Measurements from ENCODE around the gene PSME3IP1. TPM values are rescaled to one million over a fixed set of nuclear protein-coding genes. Genes with fewer than 3 reads are reported as not detected.
"Not testable (repeated sequence)": the region's sequence is repeated elsewhere in the genome, so short reads cannot be mapped to it uniquely, and the experiment has no call there.

The PSME3IP1 gene
- total and polyA plus RNA-seq, 5 donors from 2014 or later: 68.1 to 140 (median 72.6) TPM

DNA sequence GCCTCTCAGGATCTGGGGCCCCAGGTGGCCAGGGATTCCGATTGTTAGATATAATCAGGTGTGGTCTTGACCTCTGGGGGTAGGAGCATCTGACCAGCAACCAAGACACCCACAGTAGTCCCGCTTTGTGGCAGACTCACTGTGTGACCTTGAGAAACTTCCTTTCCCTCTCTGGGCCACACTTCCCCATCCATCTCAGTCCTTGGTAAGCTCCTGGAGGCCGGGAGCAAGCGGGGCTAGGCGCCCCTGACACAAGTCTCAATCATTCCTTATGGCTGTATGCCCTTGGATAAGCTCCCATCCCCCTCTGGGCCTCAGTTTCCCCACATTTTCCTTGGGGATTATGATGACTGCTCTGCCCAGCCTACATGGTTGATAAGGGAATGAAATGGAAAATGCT is 72.2 kb downstream of the PSME3IP1 start:
- Mint-ChIP-seq H3K4me1 (peaks cover 0 to 3% (median under 1%) of the 10 kb centered on the region in 4 donors), H3K27ac (no peak overlapping the region), H3K4me3 (no peak overlapping the region), H3K27me3 (no peaks in the 10 kb centered on the region), H3K36me3 (peaks cover 3% of the 10 kb centered on the region), H3K9me3 (no peaks in the 10 kb centered on the region)
- Histone ChIP-seq H3K27ac (ENCODE audit: insufficient read depth, low read length, poor library complexity, severe bottlenecking) (no peak overlapping the region), H3K4me1 (ENCODE audit: control insufficient read depth, insufficient read depth, low read length, poor library complexity, severe bottlenecking) (no peaks in the 10 kb centered on the region), H3K9me3 (ENCODE audit: control insufficient read depth in 2 of 2, low read length in 2 of 2) (no peaks in the 10 kb centered on the region), H3K27me3 (ENCODE audit: control insufficient read depth, insufficient read depth, low read length) (no peaks in the 10 kb centered on the region), H3K36me3 (ENCODE audit: control insufficient read depth, insufficient read depth, low read length) (no peaks in the 10 kb centered on the region), H3K4me3 (ENCODE audit: low read depth, low read length) (no peak overlapping the region)
- ATAC-seq (ENCODE audit: low read depth in 2 of 2) (no peak), DNase-seq (no peak)

DNA sequence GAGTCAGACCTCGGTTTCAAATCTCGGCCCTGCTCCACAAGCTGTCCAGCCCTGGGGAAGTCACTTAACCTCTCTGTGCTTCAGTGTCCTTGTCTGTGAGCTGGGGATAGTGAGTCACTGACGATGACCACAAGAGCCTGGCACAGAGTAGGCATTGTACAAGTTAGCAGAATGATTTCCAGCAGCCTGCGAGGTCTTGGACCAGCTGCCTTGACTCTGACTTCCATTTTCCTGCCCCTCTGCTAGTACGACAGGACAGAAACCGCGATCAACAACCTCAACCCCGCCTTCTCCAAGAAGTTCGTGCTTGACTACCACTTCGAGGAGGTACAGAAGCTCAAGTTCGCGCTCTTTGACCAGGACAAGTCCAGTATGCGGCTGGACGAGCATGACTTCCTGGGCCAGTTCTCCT is 72.8 kb downstream of the PSME3IP1 start:
- Histone ChIP-seq H3K36me3 (ENCODE audit: control insufficient read depth, insufficient read depth, low read length) (no peaks in the 10 kb centered on the region), H3K27me3 (ENCODE audit: control insufficient read depth, insufficient read depth, low read length) (no peaks in the 10 kb centered on the region), H3K27ac (ENCODE audit: insufficient read depth, low read length, poor library complexity, severe bottlenecking) (no peak overlapping the region), H3K4me1 (ENCODE audit: control insufficient read depth, insufficient read depth, low read length, poor library complexity, severe bottlenecking) (no peaks in the 10 kb centered on the region), H3K9me3 (ENCODE audit: control insufficient read depth in 2 of 2, low read length in 2 of 2) (no peaks in the 10 kb centered on the region), H3K4me3 (ENCODE audit: low read depth, low read length) (no peak overlapping the region)
- H3K4me1 Mint-ChIP-seq: peaks cover 0 to 3% (median under 1%) of the 10 kb centered on the region in 4 donors
- ATAC-seq (ENCODE audit: low read depth in 2 of 2) (no peak), DNase-seq (no peak)
- peaks cover 3% of the 10 kb centered on the region for H3K36me3 Mint-ChIP-seq
- no peak overlapping the region for H3K27ac Mint-ChIP-seq
- no peak overlapping the region for H3K4me3 Mint-ChIP-seq
- no peaks in the 10 kb centered on the region for H3K27me3 Mint-ChIP-seq
- no peaks in the 10 kb centered on the region for H3K9me3 Mint-ChIP-seq

DNA sequence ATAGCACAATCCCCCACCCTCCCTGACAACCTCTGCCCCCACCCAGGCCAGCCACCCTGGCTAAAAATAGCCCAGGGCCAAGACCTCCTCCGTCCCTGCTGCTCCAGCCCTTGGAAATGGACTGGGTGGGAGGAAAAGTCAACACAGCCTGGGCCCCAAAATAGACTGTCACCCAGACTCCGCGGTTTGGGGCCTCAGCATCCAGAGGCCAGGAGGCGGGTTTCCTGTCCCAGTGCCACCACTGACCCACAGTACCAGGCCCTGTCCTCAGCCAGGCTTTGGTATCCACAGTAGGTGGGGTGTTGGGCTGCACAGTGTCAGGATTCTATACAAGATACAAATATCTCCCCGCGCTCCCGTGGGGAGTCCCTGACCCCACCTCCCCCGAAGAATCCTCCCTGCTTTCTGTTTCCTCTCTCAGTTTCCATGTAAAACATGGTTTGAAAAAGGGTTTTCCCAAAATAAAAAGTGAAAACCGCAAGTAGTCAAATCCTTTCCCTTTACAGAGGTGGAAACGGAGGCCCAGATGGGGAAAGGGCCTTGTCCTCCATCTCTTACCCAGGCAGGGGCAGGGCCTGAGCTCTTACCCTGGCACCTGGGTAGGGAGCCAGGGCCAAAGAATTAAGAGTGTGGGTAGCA is 73.3 kb downstream of the PSME3IP1 start:
- no peaks in the 10 kb centered on the region for H3K27me3 Mint-ChIP-seq
- peaks cover 0 to 3% (median 0%) of the 10 kb centered on the region in 4 donors for H3K4me1 Mint-ChIP-seq
- Histone ChIP-seq H3K27ac (ENCODE audit: insufficient read depth, low read length, poor library complexity, severe bottlenecking) (no peak overlapping the region), H3K4me1 (ENCODE audit: control insufficient read depth, insufficient read depth, low read length, poor library complexity, severe bottlenecking) (no peaks in the 10 kb centered on the region), H3K36me3 (ENCODE audit: control insufficient read depth, insufficient read depth, low read length) (no peaks in the 10 kb centered on the region), H3K4me3 (ENCODE audit: low read depth, low read length) (no peak overlapping the region), H3K27me3 (ENCODE audit: control insufficient read depth, insufficient read depth, low read length) (no peaks in the 10 kb centered on the region), H3K9me3 (ENCODE audit: control insufficient read depth in 2 of 2, low read length in 2 of 2) (no peaks in the 10 kb centered on the region)
- H3K36me3 Mint-ChIP-seq: peaks cover 3% of the 10 kb centered on the region
- DNase-seq: no peak
- H3K4me3 Mint-ChIP-seq: no peak overlapping the region
- no peaks in the 10 kb centered on the region for H3K9me3 Mint-ChIP-seq
- peak overlapping the region in 1 of 3 donors; percentile 15 for H3K27ac Mint-ChIP-seq
- ATAC-seq (ENCODE audit: low read depth in 2 of 2): no peak

DNA sequence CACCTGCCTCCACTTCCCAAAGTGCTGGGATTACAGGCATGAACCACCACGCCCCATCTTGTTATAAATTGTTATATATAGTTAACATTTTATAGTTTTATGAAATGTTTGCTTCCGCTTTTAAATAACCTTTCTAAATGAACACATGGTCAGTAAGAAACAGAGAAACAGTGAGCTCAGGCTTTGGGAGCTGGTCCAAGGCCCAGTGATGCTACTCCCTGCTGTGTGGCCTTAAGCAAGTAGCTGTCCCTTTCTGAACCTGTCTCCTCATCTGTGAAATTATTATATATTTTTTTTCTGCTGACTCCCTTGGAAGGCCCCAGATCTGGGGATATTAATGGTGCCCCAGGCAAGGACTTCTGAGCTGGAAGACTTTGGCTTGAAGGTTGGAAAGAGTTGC is 74.4 kb downstream of the PSME3IP1 start:
- Mint-ChIP-seq H3K36me3 (peaks cover 3% of the 10 kb centered on the region), H3K27ac (no peak overlapping the region), H3K27me3 (no peaks in the 10 kb centered on the region), H3K4me1 (peaks cover 0 to 3% (median under 1%) of the 10 kb centered on the region in 4 donors), H3K4me3 (no peak overlapping the region), H3K9me3 (no peaks in the 10 kb centered on the region)
- H3K27ac ChIP-seq (ENCODE audit: insufficient read depth, low read length, poor library complexity, severe bottlenecking): no peak overlapping the region
- H3K9me3 ChIP-seq (ENCODE audit: control insufficient read depth in 2 of 2, low read length in 2 of 2): no peaks in the 10 kb centered on the region
- H3K4me3 ChIP-seq (ENCODE audit: low read depth, low read length): no peak overlapping the region
- DNase-seq (no peak), ATAC-seq (ENCODE audit: low read depth in 2 of 2) (no peak)
- H3K36me3 ChIP-seq (ENCODE audit: control insufficient read depth, insufficient read depth, low read length): no peaks in the 10 kb centered on the region
- H3K4me1 ChIP-seq (ENCODE audit: control insufficient read depth, insufficient read depth, low read length, poor library complexity, severe bottlenecking): no peaks in the 10 kb centered on the region
- no peaks in the 10 kb centered on the region for H3K27me3 ChIP-seq (ENCODE audit: control insufficient read depth, insufficient read depth, low read length)

DNA sequence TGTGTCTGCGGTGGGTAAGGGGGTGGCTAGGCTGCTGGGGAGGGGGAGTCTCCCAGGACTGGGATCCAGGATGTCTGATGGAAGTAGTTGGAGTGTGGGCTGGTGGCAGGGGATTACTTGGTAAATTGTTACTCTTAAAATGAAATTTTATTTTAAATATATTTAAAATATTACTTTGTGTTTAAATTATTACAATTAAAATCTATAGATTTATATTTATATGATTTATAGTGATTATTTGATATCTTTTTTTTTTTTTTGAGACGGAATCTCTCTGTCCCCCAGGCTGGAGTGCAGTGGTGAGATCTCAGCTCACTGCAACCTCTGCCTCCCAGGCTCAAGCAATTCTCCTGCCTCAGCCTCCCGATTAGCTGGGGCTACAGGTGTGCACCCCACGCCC is 74.9 kb downstream of the PSME3IP1 start:
- no peak overlapping the region for H3K27ac Mint-ChIP-seq
- H3K36me3 Mint-ChIP-seq: peaks cover under 1% of the 10 kb centered on the region
- Histone ChIP-seq H3K27ac (ENCODE audit: insufficient read depth, low read length, poor library complexity, severe bottlenecking) (no peak overlapping the region), H3K36me3 (ENCODE audit: control insufficient read depth, insufficient read depth, low read length) (no peaks in the 10 kb centered on the region), H3K4me1 (ENCODE audit: control insufficient read depth, insufficient read depth, low read length, poor library complexity, severe bottlenecking) (no peaks in the 10 kb centered on the region), H3K9me3 (ENCODE audit: control insufficient read depth in 2 of 2, low read length in 2 of 2) (no peaks in the 10 kb centered on the region), H3K4me3 (ENCODE audit: low read depth, low read length) (no peak overlapping the region), H3K27me3 (ENCODE audit: control insufficient read depth, insufficient read depth, low read length) (no peaks in the 10 kb centered on the region)
- no peak for DNase-seq
- ATAC-seq (ENCODE audit: low read depth in 2 of 2): no peak
- peaks cover 0 to 3% (median 1%) of the 10 kb centered on the region in 4 donors for H3K4me1 Mint-ChIP-seq
- no peak overlapping the region for H3K4me3 Mint-ChIP-seq
- no peaks in the 10 kb centered on the region for H3K9me3 Mint-ChIP-seq
- no peaks in the 10 kb centered on the region for H3K27me3 Mint-ChIP-seq

DNA sequence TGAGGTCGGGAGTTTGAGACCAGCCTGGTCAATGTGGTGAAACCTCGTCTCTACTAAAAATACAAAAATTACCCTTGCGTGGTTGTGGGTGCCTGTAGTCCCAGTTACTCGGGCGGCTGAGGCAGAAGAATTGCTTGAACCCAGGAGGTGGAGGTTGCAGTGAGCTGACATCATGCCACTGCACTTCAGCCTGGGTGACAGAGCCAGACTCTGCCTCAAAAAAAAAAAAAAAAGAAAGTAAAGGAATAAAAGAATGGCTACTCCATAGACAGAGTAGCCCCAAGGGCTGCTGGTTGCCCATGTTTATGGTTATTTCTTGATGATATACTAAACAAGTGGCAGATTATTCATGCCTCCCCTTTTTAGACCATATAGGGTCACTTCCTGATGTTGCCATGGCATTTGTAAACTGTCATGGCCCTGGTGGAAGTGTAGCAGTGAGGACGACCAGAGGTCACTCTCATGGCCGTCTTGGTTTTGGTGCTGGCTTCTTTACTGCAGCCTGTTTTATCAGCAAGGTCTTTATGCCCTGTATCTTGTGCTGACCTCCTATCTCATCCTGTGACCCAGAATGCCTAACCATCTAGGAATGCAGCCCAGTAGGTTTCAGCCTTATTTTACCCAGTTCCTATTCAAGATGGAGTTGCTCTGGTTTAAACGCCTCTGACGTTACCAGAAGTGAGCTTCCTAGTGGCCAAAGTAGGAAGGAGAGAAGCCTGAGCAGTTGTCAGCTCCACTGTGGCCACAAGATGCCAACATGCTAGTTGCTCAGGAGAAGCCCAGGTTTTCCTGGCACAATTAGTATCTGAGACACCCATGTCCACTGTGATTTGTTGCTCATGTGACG is 76.4 kb downstream of the PSME3IP1 start:
- not testable (repeated sequence) for H3K4me1 ChIP-seq (ENCODE audit: control insufficient read depth, insufficient read depth, low read length, poor library complexity, severe bottlenecking); H3K27me3 Mint-ChIP-seq; H3K27me3 ChIP-seq (ENCODE audit: control insufficient read depth, insufficient read depth, low read length); H3K4me1 Mint-ChIP-seq; H3K36me3 ChIP-seq (ENCODE audit: control insufficient read depth, insufficient read depth, low read length); DNase-seq; H3K4me3 ChIP-seq (ENCODE audit: low read depth, low read length); H3K4me3 Mint-ChIP-seq; H3K27ac ChIP-seq (ENCODE audit: insufficient read depth, low read length, poor library complexity, severe bottlenecking); H3K9me3 Mint-ChIP-seq; ATAC-seq (ENCODE audit: low read depth in 2 of 2); H3K9me3 ChIP-seq (ENCODE audit: control insufficient read depth in 2 of 2, low read length in 2 of 2); H3K27ac Mint-ChIP-seq; H3K36me3 Mint-ChIP-seq

DNA sequence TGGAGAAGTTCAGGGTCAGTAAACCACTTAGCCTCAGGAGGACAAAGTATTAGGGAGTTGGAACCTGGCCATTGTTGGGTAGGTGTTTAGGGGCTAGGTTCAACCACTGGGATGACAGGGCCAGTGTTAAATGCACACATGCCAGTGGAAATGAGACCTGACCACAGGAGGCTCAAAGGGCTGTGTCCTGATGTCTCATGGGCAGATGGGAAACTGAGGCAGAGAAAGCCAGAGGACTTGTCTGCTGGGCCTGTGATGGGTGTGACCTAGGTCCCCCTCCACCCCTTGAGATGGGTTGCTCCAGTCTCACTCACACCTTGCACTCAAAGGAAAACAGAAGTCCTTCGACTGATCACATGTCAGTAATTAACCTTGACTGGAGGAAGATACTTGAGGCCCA is 77.4 kb downstream of the PSME3IP1 start:
- no peak overlapping the region for H3K4me3 Mint-ChIP-seq
- no peak for ATAC-seq (ENCODE audit: low read depth in 2 of 2)
- no peaks in the 10 kb centered on the region for H3K36me3 Mint-ChIP-seq
- no peaks in the 10 kb centered on the region for H3K9me3 Mint-ChIP-seq
- Histone ChIP-seq H3K27ac (ENCODE audit: insufficient read depth, low read length, poor library complexity, severe bottlenecking) (no peak overlapping the region), H3K4me1 (ENCODE audit: control insufficient read depth, insufficient read depth, low read length, poor library complexity, severe bottlenecking) (peaks cover 6% of the 10 kb centered on the region), H3K36me3 (ENCODE audit: control insufficient read depth, insufficient read depth, low read length) (no peaks in the 10 kb centered on the region), H3K4me3 (ENCODE audit: low read depth, low read length) (no peak overlapping the region), H3K9me3 (ENCODE audit: control insufficient read depth in 2 of 2, low read length in 2 of 2) (no peaks in the 10 kb centered on the region), H3K27me3 (ENCODE audit: control insufficient read depth, insufficient read depth, low read length) (no peaks in the 10 kb centered on the region)
- no peaks in the 10 kb centered on the region for H3K27me3 Mint-ChIP-seq
- DNase-seq: no peak
- peak overlapping the region in 1 of 3 donors; percentile 25 for H3K27ac Mint-ChIP-seq
- peaks cover 0 to 11% (median 11%) of the 10 kb centered on the region in 4 donors for H3K4me1 Mint-ChIP-seq

All from CD4-positive, CD25-positive, alpha-beta regulatory T cell (primary cell).